Testis (tissue), 3 donors: ENCODE results near the gene DALRD3. TPM values are rescaled to one million over a fixed set of nuclear protein-coding genes. Genes with fewer than 3 reads are reported as not detected.

Experiments used
- DNase-seq: peaks from one replicate; pipeline ENCODE4 v3.0.0-alpha.2; 2019
- H3K27ac ChIP-seq, 2 donors: fragments of 200-600 bp; sonication (generic); one replicate each; pipeline ENCODE4 v1.5.1; 2019
- H3K27me3 ChIP-seq: fragments of 200-600 bp; sonication (generic); one replicate; pipeline ENCODE4 v1.5.1; 2019
- H3K36me3 ChIP-seq: fragments of 200-600 bp; sonication (generic); one replicate; pipeline ENCODE4 v1.5.1; 2017; ENCODE audit warnings: low read depth; ENCODE audit errors: missing control alignments
- H3K4me1 ChIP-seq: fragments of 200-600 bp; sonication (generic); one replicate; pipeline ENCODE4 v1.5.1; 2019
- H3K4me3 ChIP-seq, 2 donors: fragments of 200-600 bp; sonication (generic); one replicate each; pipeline ENCODE4 v1.5.1; 2017 to 2019
- H3K9me3 ChIP-seq: fragments of 200-600 bp; sonication (generic); one replicate; pipeline ENCODE4 v1.5.1; 2017
- CTCF ChIP-seq, 3 experiments: fragments of 450-650 bp in 2 of 3; fragments of 200-600 bp in 1 of 3; sonication (generic) in 1 of 3; IDR thresholded peaks; one replicate each; pipeline ENCODE4 v1.5.1; 2016 to 2019; ENCODE audit warnings: antibody characterized with exemption in 3 of 3, mild to moderate bottlenecking in 2 of 3, moderate library complexity in 1 of 3
- POLR2A ChIP-seq: fragments of 450-650 bp; IDR thresholded peaks from one replicate; pipeline ENCODE4 v1.6.1; 2017; ENCODE audit warnings: antibody characterized with exemption, mild to moderate bottlenecking, moderate library complexity
- WGBS, 2 donors: methylation state at CpG; one replicate each; pipeline ENCODE4 v1.1.5; 2018; 5-methylcytosine and 5-hydroxymethylcytosine counted together
- intact Hi-C: fragments of 100-400 bp; cut with DNase I; formaldehyde crosslinking; loops from one replicate; pipeline ENCODE4 v1.15.1; 2023; ENCODE audit warnings: low total_unique reads
- polyA plus RNA-seq: library from polyadenylated mRNA; stranded (reverse); fragments of 350-450 nt; fragmentation: Illumina TruSeq; extraction: RNeasy Lipid Tissue Mini Kit (QIAGEN cat#74804); gene quantifications from one replicate; pipeline ENCODE4 v1.2.3, GENCODE V29; 2014; ENCODE audit warnings: low read depth, low replicate concordance; ENCODE audit not compliant: insufficient read depth
- total RNA-seq, 2 donors: library from RNA; depleted of rRNA; stranded (reverse); fragments of >200 nt; gene quantifications; one replicate each; pipeline ENCODE4 v1.2.3, GENCODE V29; 2016

Gene DALRD3
- total and polyA plus RNA-seq, 3 donors from 2014 or later = 92.0 to 121 (median 106) TPM

GRCh38 chr3:49020330-49021212, 2.2 kb upstream of the DALRD3 start:
- Histone ChIP-seq H3K27me3 (no peaks in the 10 kb centered on the region), H3K4me3 (peak overlapping the region; percentile 93 to 94), H3K36me3 (no peaks in the 10 kb centered on the region), H3K27ac (peak overlapping the region; percentile 99), H3K9me3 (no peaks in the 10 kb centered on the region), H3K4me1 (peaks cover 34% of the 10 kb centered on the region)
- peak; percentile 43 for DNase-seq
- no peak for TF ChIP-seq CTCF (IDR thresholded peaks at IDR 0.05)
- no peak for TF ChIP-seq POLR2A
- WGBS, 2 donors = 0 to 1% methylated on average over 15 to 29 of the region's 51 CpGs
- intact Hi-C loops = loop anchor here (10.0 kb wide), 2 partner anchors 74 to 254 kb away; partner anchors contain the start of genes C3orf62 and QRICH1

GRCh38 chr3:49019941-49020329, 1.6 kb upstream of the DALRD3 start:
- H3K36me3 ChIP-seq = no peaks in the 10 kb centered on the region
- peak overlapping the region; percentile 93 to 94 for H3K4me3 ChIP-seq
- no peak for DNase-seq
- no peaks in the 10 kb centered on the region for H3K27me3 ChIP-seq
- no peak for TF ChIP-seq POLR2A
- TF ChIP-seq CTCF (IDR thresholded peaks at IDR 0.05) = no peak
- no peaks in the 10 kb centered on the region for H3K9me3 ChIP-seq
- peaks cover 34% of the 10 kb centered on the region for H3K4me1 ChIP-seq
- peak overlapping the region in 1 of 2 donors; percentile 99 for H3K27ac ChIP-seq
- intact Hi-C loops = loop anchor here (10.0 kb wide), 2 partner anchors 75 to 255 kb away; partner anchors contain the start of genes C3orf62 and QRICH1
- 33 to 54% methylated on average over 10 to 12 of the region's 12 CpGs for WGBS, 2 donors

GRCh38 chr3:49018707-49019006, 277 bp upstream of the DALRD3 start:
- H3K27me3 ChIP-seq = no peaks in the 10 kb centered on the region
- intact Hi-C loops = no loop called here
- no peaks in the 10 kb centered on the region for H3K36me3 ChIP-seq
- H3K27ac ChIP-seq = peak overlapping the region; percentile 66 to 81
- H3K9me3 ChIP-seq = no peaks in the 10 kb centered on the region
- TF ChIP-seq POLR2A = no peak
- no peak for TF ChIP-seq CTCF (IDR thresholded peaks at IDR 0.05)
- no peak for DNase-seq
- peaks cover 37% of the 10 kb centered on the region for H3K4me1 ChIP-seq
- WGBS, 2 donors = 2% methylated on average over 18 of the region's 18 CpGs
- peak overlapping the region; percentile 80 for H3K4me3 ChIP-seq

- Histone ChIP-seq H3K4me1 (peaks cover 35% of the 10 kb centered on the region), H3K9me3 (no peaks in the 10 kb centered on the region), H3K36me3 (no peaks in the 10 kb centered on the region), H3K4me3 (peak overlapping the region; percentile 80), H3K27me3 (no peaks in the 10 kb centered on the region), H3K27ac (peak overlapping the region in 1 of 2 donors; percentile 23)
- no peak for DNase-seq
- TF ChIP-seq CTCF (IDR thresholded peaks at IDR 0.05) = no peak
- TF ChIP-seq POLR2A = no peak
- 7 to 21% methylated on average over 7 to 23 of the region's 23 CpGs for WGBS, 2 donors
- intact Hi-C loops = no loop called here
Observed at GRCh38 chr3:49017229-49017970, 980 bp downstream of the DALRD3 start.
